Fibroblast of lung (primary cell): ENCODE data around the gene RUFY3.

Source experiments
- CTCF ChIP-seq, 2 donors: IDR thresholded peaks in 1 of 2; conservative IDR thresholded peaks in 1 of 2; 1 replicate in 1 of 2; 2 replicates in 1 of 2; pipeline ENCODE4 v1.5.1; 2011 to 2012; ENCODE audit warnings: low read length in 2 of 2, control low read depth in 1 of 2, inconsistent platforms in 1 of 2, low read depth in 1 of 2, mild to moderate bottlenecking in 1 of 2
- EZH2 ChIP-seq: IDR thresholded peaks from 2 replicates; pipeline ENCODE4 v1.5.1; 2012; ENCODE audit warnings: low read length, control low read depth, mild to moderate bottlenecking; ENCODE audit errors: missing control alignments

GRCh38 chr4:70759627-70760026 is 37.9 kb downstream of the RUFY3 start:
- TF ChIP-seq CTCF (conservative IDR thresholded peaks at IDR 0.05 in 1 of 2, IDR thresholded peaks at IDR 0.05 in 1 of 2; ENCODE audit: low read depth in 1 of 2, low read length in 2 of 2) (no peak), EZH2 (no peak)
